ENCODE results near the gene CCDC40.

- no peak for TF ChIP-seq POLR2A (IDR thresholded peaks at IDR 0.05)
- no peak for TF ChIP-seq CTCF (IDR thresholded peaks at IDR 0.05)
Observed at GRCh38 chr17:80117491-80118401, 81.3 kb downstream of the CCDC40 start.

Measured in thyroid gland (tissue), 4 donors.